Measurements from ENCODE around the gene GABBR2.

DNA sequence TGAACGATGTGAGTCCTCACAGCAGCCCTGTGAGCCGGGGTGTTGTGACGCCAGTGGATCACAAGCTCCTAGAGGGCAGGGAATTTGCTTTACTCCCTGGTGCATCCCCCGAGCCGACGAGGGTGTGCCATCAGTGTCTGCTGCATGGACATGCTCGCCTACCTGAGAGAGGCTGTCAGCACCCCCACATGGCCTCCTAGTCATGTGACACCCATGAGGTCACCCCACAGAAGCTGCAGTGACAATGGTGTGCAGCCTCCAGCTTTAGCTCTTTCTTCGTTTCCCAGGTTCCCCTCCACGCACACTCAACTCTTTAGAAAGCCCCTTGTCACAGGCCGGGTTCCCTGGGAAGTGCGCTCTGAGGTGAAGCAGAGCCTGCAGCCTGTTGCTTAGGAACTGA lies 19.8 kb upstream of the GABBR2 start:
- TF ChIP-seq, protein P1, sequence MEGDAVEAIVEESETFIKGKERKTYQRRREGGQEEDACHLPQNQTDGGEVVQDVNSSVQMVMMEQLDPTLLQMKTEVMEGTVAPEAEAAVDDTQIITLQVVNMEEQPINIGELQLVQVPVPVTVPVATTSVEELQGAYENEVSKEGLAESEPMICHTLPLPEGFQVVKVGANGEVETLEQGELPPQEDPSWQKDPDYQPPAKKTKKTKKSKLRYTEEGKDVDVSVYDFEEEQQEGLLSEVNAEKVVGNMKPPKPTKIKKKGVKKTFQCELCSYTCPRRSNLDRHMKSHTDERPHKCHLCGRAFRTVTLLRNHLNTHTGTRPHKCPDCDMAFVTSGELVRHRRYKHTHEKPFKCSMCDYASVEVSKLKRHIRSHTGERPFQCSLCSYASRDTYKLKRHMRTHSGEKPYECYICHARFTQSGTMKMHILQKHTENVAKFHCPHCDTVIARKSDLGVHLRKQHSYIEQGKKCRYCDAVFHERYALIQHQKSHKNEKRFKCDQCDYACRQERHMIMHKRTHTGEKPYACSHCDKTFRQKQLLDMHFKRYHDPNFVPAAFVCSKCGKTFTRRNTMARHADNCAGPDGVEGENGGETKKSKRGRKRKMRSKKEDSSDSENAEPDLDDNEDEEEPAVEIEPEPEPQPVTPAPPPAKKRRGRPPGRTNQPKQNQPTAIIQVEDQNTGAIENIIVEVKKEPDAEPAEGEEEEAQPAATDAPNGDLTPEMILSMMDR (IDR thresholded peaks at IDR 0.05) = no peak
- TF ChIP-seq POLR2A (IDR thresholded peaks at IDR 0.05) = no peak

Measured in right lobe of liver (tissue), 4 donors.